NT2/D1 (cell line): ENCODE results near the gene CACFD1.

ENCODE experiments used
- SUZ12 ChIP-seq: IDR thresholded peaks from 2 replicates; pipeline ENCODE4 v1.6.1; 2011; ENCODE audit not compliant: insufficient read length, insufficient read depth; ENCODE audit errors: extremely low read depth
- YY1 ChIP-seq: IDR thresholded peaks from 2 replicates; pipeline ENCODE4 v1.6.1; 2011; ENCODE audit not compliant: insufficient read length, insufficient read depth
- ZNF274 ChIP-seq: IDR thresholded peaks from 2 replicates; pipeline ENCODE4 v1.6.1; 2011; ENCODE audit warnings: mild to moderate bottlenecking, low read depth, low read length

- TF ChIP-seq ZNF274 (no peak), YY1 (no peak), SUZ12 (no peak)
Observed at GRCh38 chr9:133474215-133474614, 14.4 kb downstream of the CACFD1 start.
